HG02623 (cell line): ENCODE results near the gene ZYG11B.
"Not testable (repeated sequence)": the region's sequence is repeated elsewhere in the genome, so short reads cannot be mapped to it uniquely, and the experiment has no call there.

Experiments used
- ATAC-seq: cut with Tn5 transposase; IDR thresholded peaks from one replicate; pipeline ENCODE4 v1.9.1; 2021; ENCODE audit warnings: moderate library complexity; ENCODE audit not compliant: unreplicated experiment

Gene ZYG11B

GRCh38 chr1:52751589-52752483 is 25.6 kb downstream of the ZYG11B start:
- ATAC-seq = no peak

GRCh38 chr1:52752484-52752826 is 26.2 kb downstream of the ZYG11B start:
- ATAC-seq = no peak

- no peak for ATAC-seq
Observed at GRCh38 chr1:52753169-52753568, 26.9 kb downstream of the ZYG11B start.

- no peak for ATAC-seq
Observed at GRCh38 chr1:52756020-52756419, 29.8 kb downstream of the ZYG11B start.

GRCh38 chr1:52759908-52760307 is 33.7 kb downstream of the ZYG11B start:
- no peak for ATAC-seq

- no peak for ATAC-seq
Observed at GRCh38 chr1:52767596-52768280, 41.5 kb downstream of the ZYG11B start.

GRCh38 chr1:52769346-52770033 is 43.2 kb downstream of the ZYG11B start:
- no peak for ATAC-seq

GRCh38 chr1:52771384-52771783 is 45.1 kb downstream of the ZYG11B start:
- no peak for ATAC-seq

- ATAC-seq = no peak
Observed at GRCh38 chr1:52786148-52786547, 59.9 kb downstream of the ZYG11B start.

GRCh38 chr1:52790429-52790828 is 64.2 kb downstream of the ZYG11B start:
- not testable (repeated sequence) for ATAC-seq

- ATAC-seq = no peak
Observed at GRCh38 chr1:52792036-52792435, 65.8 kb downstream of the ZYG11B start.

GRCh38 chr1:52793717-52794116 is 67.5 kb downstream of the ZYG11B start:
- not testable (repeated sequence) for ATAC-seq

- ATAC-seq = no peak
Observed at GRCh38 chr1:52795464-52795863, 69.2 kb downstream of the ZYG11B start.

GRCh38 chr1:52798331-52798730 is 72.1 kb downstream of the ZYG11B start:
- ATAC-seq = no peak

- ATAC-seq = no peak
Observed at GRCh38 chr1:52801011-52801410, 74.8 kb downstream of the ZYG11B start.

GRCh38 chr1:52804083-52804482 is 77.8 kb downstream of the ZYG11B start:
- not testable (repeated sequence) for ATAC-seq

GRCh38 chr1:52814465-52814864 is 88.2 kb downstream of the ZYG11B start:
- no peak for ATAC-seq

- not testable (repeated sequence) for ATAC-seq
Observed at GRCh38 chr1:52820830-52821229, 94.6 kb downstream of the ZYG11B start.

- ATAC-seq = no peak
Observed at GRCh38 chr1:52825868-52826267, 99.6 kb downstream of the ZYG11B start.

GRCh38 chr1:52834798-52835197 is 108.5 kb downstream of the ZYG11B start:
- no peak for ATAC-seq

- no peak for ATAC-seq
Observed at GRCh38 chr1:52836035-52836434, 109.8 kb downstream of the ZYG11B start.

- not testable (repeated sequence) for ATAC-seq
Observed at GRCh38 chr1:52839175-52839574, 112.9 kb downstream of the ZYG11B start.
